HL-60 (cell line): Measurements from ENCODE around the gene PRKCSH.

Experiments used
- DNase-seq, 2 experiments: peaks; one replicate each; pipeline ENCODE4 v3.0.0-alpha.2; 2010 to 2020; ENCODE audit warnings: low read depth in 1 of 2, low spot score in 1 of 2
- H3K27ac ChIP-seq: fragments of 250-450 bp; sonication (Bioruptor Pico); replicated peaks from 2 replicates; pipeline ENCODE4 v1.5.1; 2020; ENCODE audit warnings: mild to moderate bottlenecking, moderate library complexity
- H3K27me3 ChIP-seq: fragments of 250-450 bp; sonication (Bioruptor Pico); 2 replicates; pipeline ENCODE4 v1.5.1; 2021; ENCODE audit warnings: mild to moderate bottlenecking, moderate library complexity; ENCODE audit not compliant: insufficient read depth, poor library complexity, severe bottlenecking
- H3K4me3 ChIP-seq: replicated peaks from 2 replicates; pipeline ENCODE4 v1.5.1; 2011; ENCODE audit warnings: mild to moderate bottlenecking, control low read depth, low read length; ENCODE audit not compliant: insufficient read depth
- CTCF ChIP-seq: IDR thresholded peaks from one replicate; pipeline ENCODE4 v1.5.1; 2011; ENCODE audit warnings: low read length, control low read depth, inconsistent platforms; ENCODE audit not compliant: insufficient read depth
- GABPA ChIP-seq: IDR thresholded peaks from 2 replicates; pipeline ENCODE4 v1.6.1; 2012; ENCODE audit warnings: low read depth
- POLR2AphosphoS5 ChIP-seq: IDR thresholded peaks from 2 replicates; pipeline ENCODE4 v1.6.1; 2012; ENCODE audit warnings: low read depth
- REST ChIP-seq: IDR thresholded peaks from 2 replicates; pipeline ENCODE4 v1.6.1; 2012; ENCODE audit warnings: low read depth; ENCODE audit not compliant: insufficient replicate concordance
- SPI1 ChIP-seq: IDR thresholded peaks from 2 replicates; pipeline ENCODE4 v1.6.1; 2012; ENCODE audit warnings: low read depth, mild to moderate bottlenecking, borderline replicate concordance

PRKCSH gene

GRCh38 chr19:11390933-11391680 is 44.3 kb upstream of the PRKCSH start:
- no peaks in the 10 kb centered on the region for H3K27me3 ChIP-seq
- DNase-seq, result no peak
- H3K4me3 ChIP-seq, result no peak overlapping the region
- no peak for TF ChIP-seq SPI1
- no peak for TF ChIP-seq GABPA
- TF ChIP-seq REST, result no peak
- no peak for TF ChIP-seq CTCF
- no peak for TF ChIP-seq POLR2AphosphoS5
- H3K27ac ChIP-seq, result no peak overlapping the region

GRCh38 chr19:11397089-11397610 is 38.3 kb upstream of the PRKCSH start:
- no peak overlapping the region for H3K4me3 ChIP-seq
- TF ChIP-seq POLR2AphosphoS5 (no peak), REST (no peak), CTCF (no peak), SPI1 (no peak), GABPA (no peak)
- no peak overlapping the region for H3K27ac ChIP-seq

GRCh38 chr19:11399667-11400066 is 35.8 kb upstream of the PRKCSH start:
- H3K27me3 ChIP-seq, result no peaks in the 10 kb centered on the region
- no peak overlapping the region for H3K4me3 ChIP-seq
- DNase-seq, result no peak
- H3K27ac ChIP-seq, result no peak overlapping the region
- TF ChIP-seq SPI1, result no peak
- no peak for TF ChIP-seq REST

More at GRCh38 chr19:11397089-11397610, 38.3 kb upstream of the PRKCSH start:
- DNase-seq, result no peak
- H3K27me3 ChIP-seq, result no peaks in the 10 kb centered on the region
